ENCODE data around the gene GMDS. TPM values are rescaled to one million over a fixed set of nuclear protein-coding genes. Genes with fewer than 3 reads are reported as not detected.

Gene GMDS
- polyA plus RNA-seq, 1 donor (not counting 4 experiments of a cell fraction or from before 2014, with no cell fraction given): 22.1 TPM

- Histone ChIP-seq H3K27me3 (ENCODE audit: control insufficient read depth, extremely low read depth, insufficient read depth, low read length) (no peaks in the 10 kb centered on the region), H3K36me3 (ENCODE audit: control insufficient read depth in 2 of 2, extremely low read depth in 1 of 2, insufficient read depth in 2 of 2, low read length in 2 of 2) (peaks cover 0 to 4% of the 10 kb centered on the region in 2 experiments), H3K4me1 (ENCODE audit: control insufficient read depth, extremely low read depth, insufficient read depth, low read length) (no peaks in the 10 kb centered on the region), H4K20me1 (ENCODE audit: control insufficient read depth, extremely low read depth, insufficient read depth, low read length) (no peaks in the 10 kb centered on the region), H3K9me1 (ENCODE audit: control insufficient read depth, extremely low read depth, insufficient read depth, low read length) (no peaks in the 10 kb centered on the region), H3K79me2 (ENCODE audit: control insufficient read depth, insufficient read depth, low read length) (no peaks in the 10 kb centered on the region), H3K27ac (ENCODE audit: control insufficient read depth, insufficient read depth, low read length) (no peak overlapping the region), H3K4me2 (ENCODE audit: control insufficient read depth, extremely low read depth, insufficient read depth, low read depth, low read length) (no peak overlapping the region), H2AFZ (ENCODE audit: control insufficient read depth, low read length) (no peak overlapping the region), H3K9me3 (ENCODE audit: control insufficient read depth, low read depth, low read length) (no peaks in the 10 kb centered on the region), H3K9ac (ENCODE audit: control insufficient read depth, extremely low read depth, insufficient read depth, low read length) (no peak overlapping the region), H3K4me3 (ENCODE audit: control insufficient read depth in 2 of 3, extremely low read depth in 1 of 3, insufficient read depth in 2 of 3, low read depth in 1 of 3, low read length in 3 of 3) (no peak overlapping the region)
- FAIRE-seq (no peak), DNase-seq (ENCODE audit: low read depth, low spot score) (no peak)
- no peak for TF ChIP-seq EZH2 (IDR thresholded peaks at IDR 0.05; ENCODE audit: low read length)
- dilution Hi-C loops (cut with MboI; ENCODE audit: extremely low pct_ligation_motif_present, low sequenced_read_pairs): no loop called here
Measured at GRCh38 chr6:2126351-2126750, 119.1 kb downstream of the GMDS start.

GRCh38 chr6:2125158-2125557 lies 120.2 kb downstream of the GMDS start:
- FAIRE-seq (no peak), DNase-seq (ENCODE audit: low read depth, low spot score) (no peak)
- TF ChIP-seq EZH2 (IDR thresholded peaks at IDR 0.05; ENCODE audit: low read length) (no peak), CTCF (optimal IDR thresholded peaks at IDR 0.05 in 1 of 3, IDR thresholded peaks at IDR 0.05 in 1 of 3, conservative IDR thresholded peaks at IDR 0.05 in 1 of 3; ENCODE audit: extremely low read depth in 1 of 3, insufficient read depth in 2 of 3, low read length in 3 of 3) (no peak)
- no peaks in the 10 kb centered on the region for H3K27me3 ChIP-seq (ENCODE audit: control insufficient read depth, extremely low read depth, insufficient read depth, low read length)
- H3K4me1 ChIP-seq (ENCODE audit: control insufficient read depth, extremely low read depth, insufficient read depth, low read length): no peaks in the 10 kb centered on the region
- H3K4me2 ChIP-seq (ENCODE audit: control insufficient read depth, extremely low read depth, insufficient read depth, low read depth, low read length): no peak overlapping the region
- no peak overlapping the region for H2AFZ ChIP-seq (ENCODE audit: control insufficient read depth, low read length)
- H3K9ac ChIP-seq (ENCODE audit: control insufficient read depth, extremely low read depth, insufficient read depth, low read length): no peak overlapping the region
- dilution Hi-C loops (cut with MboI; ENCODE audit: extremely low pct_ligation_motif_present, low sequenced_read_pairs): no loop called here
- no peak overlapping the region for H3K27ac ChIP-seq (ENCODE audit: control insufficient read depth, insufficient read depth, low read length)
- no peaks in the 10 kb centered on the region for H3K79me2 ChIP-seq (ENCODE audit: control insufficient read depth, insufficient read depth, low read length)
- H3K9me1 ChIP-seq (ENCODE audit: control insufficient read depth, extremely low read depth, insufficient read depth, low read length): no peaks in the 10 kb centered on the region
- H4K20me1 ChIP-seq (ENCODE audit: control insufficient read depth, extremely low read depth, insufficient read depth, low read length): no peaks in the 10 kb centered on the region
- peaks cover 0 to 4% of the 10 kb centered on the region in 2 experiments for H3K36me3 ChIP-seq (ENCODE audit: control insufficient read depth in 2 of 2, extremely low read depth in 1 of 2, insufficient read depth in 2 of 2, low read length in 2 of 2)
- no peaks in the 10 kb centered on the region for H3K9me3 ChIP-seq (ENCODE audit: control insufficient read depth, low read depth, low read length)
- no peak overlapping the region for H3K4me3 ChIP-seq (ENCODE audit: control insufficient read depth in 2 of 3, extremely low read depth in 1 of 3, insufficient read depth in 2 of 3, low read depth in 1 of 3, low read length in 3 of 3)

- DNase-seq (ENCODE audit: low read depth, low spot score) (no peak), FAIRE-seq (no peak)
- peaks cover 0 to 4% of the 10 kb centered on the region in 2 experiments for H3K36me3 ChIP-seq (ENCODE audit: control insufficient read depth in 2 of 2, extremely low read depth in 1 of 2, insufficient read depth in 2 of 2, low read length in 2 of 2)
- no peaks in the 10 kb centered on the region for H3K79me2 ChIP-seq (ENCODE audit: control insufficient read depth, insufficient read depth, low read length)
- H3K27ac ChIP-seq (ENCODE audit: control insufficient read depth, insufficient read depth, low read length): no peak overlapping the region
- H3K9ac ChIP-seq (ENCODE audit: control insufficient read depth, extremely low read depth, insufficient read depth, low read length): no peak overlapping the region
- dilution Hi-C loops (cut with MboI; ENCODE audit: extremely low pct_ligation_motif_present, low sequenced_read_pairs): no loop called here
- no peaks in the 10 kb centered on the region for H3K4me1 ChIP-seq (ENCODE audit: control insufficient read depth, extremely low read depth, insufficient read depth, low read length)
- H3K9me3 ChIP-seq (ENCODE audit: control insufficient read depth, low read depth, low read length): no peaks in the 10 kb centered on the region
- H3K4me3 ChIP-seq (ENCODE audit: control insufficient read depth in 2 of 3, extremely low read depth in 1 of 3, insufficient read depth in 2 of 3, low read depth in 1 of 3, low read length in 3 of 3): no peak overlapping the region
- no peaks in the 10 kb centered on the region for H3K27me3 ChIP-seq (ENCODE audit: control insufficient read depth, extremely low read depth, insufficient read depth, low read length)
- H3K4me2 ChIP-seq (ENCODE audit: control insufficient read depth, extremely low read depth, insufficient read depth, low read depth, low read length): no peak overlapping the region
- TF ChIP-seq CTCF (optimal IDR thresholded peaks at IDR 0.05 in 1 of 3, IDR thresholded peaks at IDR 0.05 in 1 of 3, conservative IDR thresholded peaks at IDR 0.05 in 1 of 3; ENCODE audit: extremely low read depth in 1 of 3, insufficient read depth in 2 of 3, low read length in 3 of 3): no peak
- no peak for TF ChIP-seq EZH2 (IDR thresholded peaks at IDR 0.05; ENCODE audit: low read length)
- no peaks in the 10 kb centered on the region for H4K20me1 ChIP-seq (ENCODE audit: control insufficient read depth, extremely low read depth, insufficient read depth, low read length)
- no peak overlapping the region for H2AFZ ChIP-seq (ENCODE audit: control insufficient read depth, low read length)
- H3K9me1 ChIP-seq (ENCODE audit: control insufficient read depth, extremely low read depth, insufficient read depth, low read length): no peaks in the 10 kb centered on the region
Measured at GRCh38 chr6:2124260-2124709, 121.1 kb downstream of the GMDS start.

Measured in keratinocyte (primary cell).